Stimulated activated CD4-positive, alpha-beta T cell treated with anti-CD3 and anti-CD28 coated beads, Interleukin-1b, Interleukin-23, amount 100 ng/mL, for 24 hours (primary cell): Measurements from ENCODE around the gene TBX2.
"Not testable (repeated sequence)": the region's sequence is repeated elsewhere in the genome, so short reads cannot be mapped to it uniquely, and the experiment has no call there.

Source experiments
- DNase-seq, 4 experiments: peaks; one replicate each; pipeline ENCODE4 v3.0.0-alpha.2; 2020; ENCODE audit warnings: low read depth in 4 of 4, low spot score in 1 of 4

The TBX2 gene

GRCh38 chr17:61399131-61400065 is at the start of gene TBX2:
TBX2 (plus strand) TSS chr17:61399843; CDS start chr17:61400177, 334 bp downstream.
- no peak for DNase-seq

- DNase-seq: no peak
Measured at GRCh38 chr17:61351745-61352407, 47.8 kb upstream of the TBX2 start.

- DNase-seq: no peak
Measured at GRCh38 chr17:61352408-61352770, 47.3 kb upstream of the TBX2 start.

GRCh38 chr17:61352781-61353491 is 46.7 kb upstream of the TBX2 start:
- DNase-seq: no peak

- DNase-seq: no peak
Measured at GRCh38 chr17:61353615-61354014, 46.0 kb upstream of the TBX2 start.

- DNase-seq: no peak
Measured at GRCh38 chr17:61354895-61355874, 44.5 kb upstream of the TBX2 start.

- DNase-seq: not testable (repeated sequence)
Measured at GRCh38 chr17:61357061-61357460, 42.6 kb upstream of the TBX2 start.

GRCh38 chr17:61359513-61359912 is 40.1 kb upstream of the TBX2 start:
- not testable (repeated sequence) for DNase-seq

GRCh38 chr17:61360318-61360943 is 39.2 kb upstream of the TBX2 start:
- no peak for DNase-seq

- no peak for DNase-seq
Measured at GRCh38 chr17:61361084-61361483, 38.6 kb upstream of the TBX2 start.

GRCh38 chr17:61362396-61362795 is 37.2 kb upstream of the TBX2 start:
- no peak for DNase-seq

- no peak for DNase-seq
Measured at GRCh38 chr17:61362852-61363600, 36.6 kb upstream of the TBX2 start.

- DNase-seq: no peak
Measured at GRCh38 chr17:61363601-61364462, 35.8 kb upstream of the TBX2 start.

- no peak for DNase-seq
Measured at GRCh38 chr17:61364463-61364846, 35.2 kb upstream of the TBX2 start.

- DNase-seq: no peak
Measured at GRCh38 chr17:61366076-61366714, 33.4 kb upstream of the TBX2 start.

GRCh38 chr17:61366715-61367413 is 32.8 kb upstream of the TBX2 start:
- DNase-seq: no peak

- no peak for DNase-seq
Measured at GRCh38 chr17:61368049-61368831, 31.4 kb upstream of the TBX2 start.
